HG02610 (cell line): ENCODE measurements around the gene KCNQ1OT1.

Experiments
- ATAC-seq: cut with Tn5 transposase; IDR thresholded peaks from one replicate; pipeline ENCODE4 v1.9.1; 2021; ENCODE audit warnings: mild to moderate bottlenecking, moderate library complexity; ENCODE audit not compliant: unreplicated experiment

The KCNQ1OT1 gene

GRCh38 chr11:2721210-2721916 is 21.6 kb upstream of the KCNQ1OT1 start:
- ATAC-seq, result no peak

GRCh38 chr11:2719831-2720590 is 20.2 kb upstream of the KCNQ1OT1 start:
- ATAC-seq, result no peak

- no peak for ATAC-seq
These were observed 19.1 kb upstream of the KCNQ1OT1 start for GRCh38 chr11:2718817-2719438.

- no peak for ATAC-seq
These were observed 17.9 kb upstream of the KCNQ1OT1 start for GRCh38 chr11:2717561-2718325.

- no peak for ATAC-seq
These were observed 16.7 kb upstream of the KCNQ1OT1 start for GRCh38 chr11:2716376-2717095.

- ATAC-seq, result no peak
These were observed 16.0 kb upstream of the KCNQ1OT1 start for GRCh38 chr11:2715716-2716350.

GRCh38 chr11:2714871-2715270 is 15.1 kb upstream of the KCNQ1OT1 start:
- ATAC-seq, result no peak

GRCh38 chr11:2714463-2714800 is 14.6 kb upstream of the KCNQ1OT1 start:
- no peak for ATAC-seq

GRCh38 chr11:2713661-2714462 is 14.1 kb upstream of the KCNQ1OT1 start:
- no peak for ATAC-seq

- no peak for ATAC-seq
These were observed 13.3 kb upstream of the KCNQ1OT1 start for GRCh38 chr11:2713094-2713493.

GRCh38 chr11:2711161-2711560 is 11.4 kb upstream of the KCNQ1OT1 start:
- no peak for ATAC-seq

GRCh38 chr11:2709429-2709828 is 9.6 kb upstream of the KCNQ1OT1 start:
- ATAC-seq, result no peak

GRCh38 chr11:2708757-2709281 is 9.0 kb upstream of the KCNQ1OT1 start:
- ATAC-seq, result no peak

GRCh38 chr11:2708151-2708581 is 8.4 kb upstream of the KCNQ1OT1 start:
- no peak for ATAC-seq

GRCh38 chr11:2707736-2708135 is 7.9 kb upstream of the KCNQ1OT1 start:
- no peak for ATAC-seq

- no peak for ATAC-seq
These were observed 6.5 kb upstream of the KCNQ1OT1 start for GRCh38 chr11:2706321-2706720.

GRCh38 chr11:2704896-2705606 is 5.3 kb upstream of the KCNQ1OT1 start:
- ATAC-seq, result no peak

GRCh38 chr11:2704356-2704755 is 4.6 kb upstream of the KCNQ1OT1 start:
- ATAC-seq, result no peak
